ENCODE data around the gene NOTCH4.
"Not testable (repeated sequence)": the region's sequence is repeated elsewhere in the genome, so short reads cannot be mapped to it uniquely, and the experiment has no call there.

The NOTCH4 gene

DNA sequence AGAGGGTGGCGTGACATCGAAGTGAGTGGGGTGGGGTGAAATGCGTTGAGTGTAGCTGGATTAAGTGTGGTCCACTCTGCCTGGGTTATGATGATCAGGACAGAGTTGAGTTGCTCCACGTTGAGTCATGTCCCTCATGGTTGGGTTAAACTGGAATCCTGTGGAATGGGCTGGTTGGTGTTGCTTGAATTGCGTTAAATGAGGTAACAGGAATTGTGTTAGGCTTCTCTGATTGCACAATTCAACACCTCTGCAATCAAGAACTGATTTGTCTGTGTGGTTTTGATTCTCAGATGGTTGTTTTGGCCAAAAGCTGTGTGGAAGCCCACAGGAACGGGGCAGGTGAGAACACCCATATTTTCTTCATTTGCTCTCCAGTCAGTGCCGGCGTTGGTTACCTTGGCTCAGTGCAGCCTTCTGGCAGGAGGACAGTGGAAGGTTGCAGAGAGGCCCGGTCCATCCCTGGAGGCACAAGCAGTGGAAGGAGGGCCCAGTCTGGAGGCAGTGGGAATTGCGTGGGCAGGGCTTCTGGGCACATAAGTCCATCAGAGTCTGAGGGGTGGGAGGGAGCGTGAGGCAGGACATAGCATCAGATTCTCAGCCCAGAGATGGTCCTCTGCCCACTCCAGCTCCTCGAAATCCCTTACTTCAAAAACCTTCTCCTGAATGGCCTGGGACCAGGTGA, 11.6 kb downstream of the NOTCH4 start:
- H4K20me1 ChIP-seq (ENCODE audit: insufficient read depth, low read length, poor library complexity, severe bottlenecking), result no peaks in the 10 kb centered on the region
- no peak for TF ChIP-seq EZH2phosphoT487 (IDR thresholded peaks at IDR 0.05; ENCODE audit: borderline replicate concordance)
- TF ChIP-seq, protein P1, sequence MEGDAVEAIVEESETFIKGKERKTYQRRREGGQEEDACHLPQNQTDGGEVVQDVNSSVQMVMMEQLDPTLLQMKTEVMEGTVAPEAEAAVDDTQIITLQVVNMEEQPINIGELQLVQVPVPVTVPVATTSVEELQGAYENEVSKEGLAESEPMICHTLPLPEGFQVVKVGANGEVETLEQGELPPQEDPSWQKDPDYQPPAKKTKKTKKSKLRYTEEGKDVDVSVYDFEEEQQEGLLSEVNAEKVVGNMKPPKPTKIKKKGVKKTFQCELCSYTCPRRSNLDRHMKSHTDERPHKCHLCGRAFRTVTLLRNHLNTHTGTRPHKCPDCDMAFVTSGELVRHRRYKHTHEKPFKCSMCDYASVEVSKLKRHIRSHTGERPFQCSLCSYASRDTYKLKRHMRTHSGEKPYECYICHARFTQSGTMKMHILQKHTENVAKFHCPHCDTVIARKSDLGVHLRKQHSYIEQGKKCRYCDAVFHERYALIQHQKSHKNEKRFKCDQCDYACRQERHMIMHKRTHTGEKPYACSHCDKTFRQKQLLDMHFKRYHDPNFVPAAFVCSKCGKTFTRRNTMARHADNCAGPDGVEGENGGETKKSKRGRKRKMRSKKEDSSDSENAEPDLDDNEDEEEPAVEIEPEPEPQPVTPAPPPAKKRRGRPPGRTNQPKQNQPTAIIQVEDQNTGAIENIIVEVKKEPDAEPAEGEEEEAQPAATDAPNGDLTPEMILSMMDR (conservative IDR thresholded peaks at IDR 0.05; ENCODE audit: low read length), result no peak

DNA sequence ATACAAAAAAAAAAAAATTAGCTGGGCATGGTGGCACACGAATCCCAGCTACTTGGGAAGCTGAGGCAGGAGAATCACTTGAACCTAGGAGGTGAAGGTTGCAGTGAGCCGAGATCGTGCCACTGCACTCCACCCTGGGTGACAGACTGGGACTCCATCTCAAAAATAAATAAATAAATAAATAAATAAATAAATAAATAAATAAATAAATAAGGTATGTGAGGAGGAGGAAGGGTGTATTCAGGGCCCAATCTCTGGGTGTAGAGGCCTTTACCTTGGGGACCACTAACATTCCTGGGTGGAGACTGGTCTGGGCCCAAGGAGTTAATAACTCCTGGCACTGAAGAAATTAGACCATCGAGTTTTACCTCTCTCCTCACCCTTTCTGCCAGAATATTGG, 12.4 kb downstream of the NOTCH4 start:
- H3K27me3 ChIP-seq (ENCODE audit: insufficient read depth, low read length, poor library complexity, severe bottlenecking); H2AFZ ChIP-seq (ENCODE audit: low read length); H3F3A ChIP-seq (ENCODE audit: low read depth); H3K9me2 ChIP-seq (replicated peaks; ENCODE audit: low read depth, low read length); H3K4me3 ChIP-seq (ENCODE audit: low read length, poor library complexity, severe bottlenecking); H3K79me2 ChIP-seq (ENCODE audit: insufficient read depth, low read length); H3K4me2 ChIP-seq (ENCODE audit: low read depth, low read length, poor library complexity, severe bottlenecking); H4K20me1 ChIP-seq (ENCODE audit: insufficient read depth, low read length, poor library complexity, severe bottlenecking); H3K9me3 ChIP-seq (ENCODE audit: insufficient read depth, low read depth, low read length); H3K4me1 ChIP-seq (ENCODE audit: insufficient read depth, low read length, poor library complexity, severe bottlenecking); H3K9ac ChIP-seq (ENCODE audit: low read depth, low read length, poor library complexity, severe bottlenecking); H3K36me3 ChIP-seq (ENCODE audit: insufficient read depth, low read length): not testable (repeated sequence)

More for the DNA sequence above, 11.6 kb downstream of the NOTCH4 start:
- H3K9ac ChIP-seq (ENCODE audit: low read depth, low read length, poor library complexity, severe bottlenecking), result no peak overlapping the region
- no peaks in the 10 kb centered on the region for H3K36me3 ChIP-seq (ENCODE audit: insufficient read depth, low read length)
- no peaks in the 10 kb centered on the region for H3K9me3 ChIP-seq (ENCODE audit: insufficient read depth, low read depth, low read length)
- no peak overlapping the region for H2AFZ ChIP-seq (ENCODE audit: low read length)
- no peaks in the 10 kb centered on the region for H3K9me2 ChIP-seq (replicated peaks; ENCODE audit: low read depth, low read length)
- no peaks in the 10 kb centered on the region for H3K79me2 ChIP-seq (ENCODE audit: insufficient read depth, low read length)
- no peaks in the 10 kb centered on the region for H3K27me3 ChIP-seq (ENCODE audit: insufficient read depth, low read length, poor library complexity, severe bottlenecking)
- H3F3A ChIP-seq (ENCODE audit: low read depth), result no peaks in the 10 kb centered on the region
- H3K4me1 ChIP-seq (ENCODE audit: insufficient read depth, low read length, poor library complexity, severe bottlenecking), result no peaks in the 10 kb centered on the region
- no peak overlapping the region for H3K4me3 ChIP-seq (ENCODE audit: low read length, poor library complexity, severe bottlenecking)
- H3K4me2 ChIP-seq (ENCODE audit: low read depth, low read length, poor library complexity, severe bottlenecking), result no peak overlapping the region

DNA sequence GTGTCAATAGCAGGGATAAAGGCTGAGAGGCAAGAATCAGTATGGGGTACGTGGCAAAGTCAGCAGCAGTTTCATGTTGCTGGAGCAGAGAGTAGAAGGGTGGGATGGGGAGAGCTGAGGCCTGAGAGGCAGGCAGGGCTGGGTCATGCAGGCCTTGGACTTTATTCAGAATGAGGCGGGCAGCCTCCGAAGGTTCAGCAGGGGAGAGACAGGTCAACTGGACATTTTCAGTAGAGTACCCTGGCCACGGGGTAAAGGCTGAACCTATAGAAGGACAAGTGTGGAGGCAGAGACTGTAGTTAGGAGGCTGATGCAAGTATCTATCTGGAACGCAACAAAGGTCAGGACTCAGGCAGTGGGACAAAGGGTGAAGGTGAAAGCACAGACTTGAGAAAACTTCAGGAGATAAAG, 13.7 kb downstream of the NOTCH4 start:
- Histone ChIP-seq H3K4me3 (ENCODE audit: low read length, poor library complexity, severe bottlenecking) (no peak overlapping the region), H3K4me2 (ENCODE audit: low read depth, low read length, poor library complexity, severe bottlenecking) (no peak overlapping the region), H3K9ac (ENCODE audit: low read depth, low read length, poor library complexity, severe bottlenecking) (no peak overlapping the region), H3K27me3 (ENCODE audit: insufficient read depth, low read length, poor library complexity, severe bottlenecking) (no peaks in the 10 kb centered on the region), H3K9me2 (replicated peaks; ENCODE audit: low read depth, low read length) (no peaks in the 10 kb centered on the region), H2AFZ (ENCODE audit: low read length) (no peak overlapping the region), H3K9me3 (ENCODE audit: insufficient read depth, low read depth, low read length) (no peaks in the 10 kb centered on the region), H3K4me1 (ENCODE audit: insufficient read depth, low read length, poor library complexity, severe bottlenecking) (no peaks in the 10 kb centered on the region), H3K79me2 (ENCODE audit: insufficient read depth, low read length) (no peaks in the 10 kb centered on the region), H4K20me1 (ENCODE audit: insufficient read depth, low read length, poor library complexity, severe bottlenecking) (no peaks in the 10 kb centered on the region), H3K36me3 (ENCODE audit: insufficient read depth, low read length) (no peaks in the 10 kb centered on the region), H3F3A (ENCODE audit: low read depth) (no peaks in the 10 kb centered on the region)
- TF ChIP-seq, protein P1 (conservative IDR thresholded peaks at IDR 0.05; ENCODE audit: low read length), result no peak
- TF ChIP-seq EZH2phosphoT487 (IDR thresholded peaks at IDR 0.05; ENCODE audit: borderline replicate concordance), result no peak

DNA sequence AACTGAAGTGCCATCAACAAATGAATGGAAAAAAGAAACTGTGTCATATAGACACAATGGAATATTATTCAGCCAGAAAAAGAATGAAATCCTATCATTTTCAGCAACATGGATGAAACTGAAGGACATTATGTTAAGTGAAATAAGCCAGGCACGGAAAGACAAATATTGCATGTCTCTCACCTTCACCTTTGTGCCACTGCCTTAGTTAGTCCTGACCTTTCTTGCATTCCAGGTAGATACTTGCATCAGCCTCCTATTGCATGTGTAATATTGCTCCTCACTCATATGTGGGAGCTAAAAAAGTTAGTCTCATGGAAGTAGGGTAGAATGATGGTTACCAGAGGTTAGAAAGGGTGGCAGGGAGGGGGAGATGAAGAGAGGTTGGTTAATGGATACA, 14.9 kb downstream of the NOTCH4 start:
- Histone ChIP-seq H3K9ac (ENCODE audit: low read depth, low read length, poor library complexity, severe bottlenecking) (no peak overlapping the region), H2AFZ (ENCODE audit: low read length) (no peak overlapping the region), H3K4me2 (ENCODE audit: low read depth, low read length, poor library complexity, severe bottlenecking) (no peak overlapping the region), H3F3A (ENCODE audit: low read depth) (no peaks in the 10 kb centered on the region), H3K27me3 (ENCODE audit: insufficient read depth, low read length, poor library complexity, severe bottlenecking) (no peaks in the 10 kb centered on the region), H4K20me1 (ENCODE audit: insufficient read depth, low read length, poor library complexity, severe bottlenecking) (no peaks in the 10 kb centered on the region), H3K4me3 (ENCODE audit: low read length, poor library complexity, severe bottlenecking) (no peak overlapping the region), H3K4me1 (ENCODE audit: insufficient read depth, low read length, poor library complexity, severe bottlenecking) (no peaks in the 10 kb centered on the region), H3K36me3 (ENCODE audit: insufficient read depth, low read length) (no peaks in the 10 kb centered on the region), H3K9me2 (replicated peaks; ENCODE audit: low read depth, low read length) (no peaks in the 10 kb centered on the region), H3K9me3 (ENCODE audit: insufficient read depth, low read depth, low read length) (no peaks in the 10 kb centered on the region), H3K79me2 (ENCODE audit: insufficient read depth, low read length) (no peaks in the 10 kb centered on the region)
- TF ChIP-seq, protein P1 (conservative IDR thresholded peaks at IDR 0.05; ENCODE audit: low read length), result no peak
- no peak for TF ChIP-seq EZH2phosphoT487 (IDR thresholded peaks at IDR 0.05; ENCODE audit: borderline replicate concordance)
